C4-2B (cell line): Measurements from ENCODE around the gene ABHD12B.

Experiments
- H3K27ac ChIP-seq: fragments of 450-650 bp; 2 replicates; pipeline ENCODE4 v1.5.1; 2017
- CTCF ChIP-seq: fragments of 450-650 bp; conservative IDR thresholded peaks from 2 replicates; pipeline ENCODE4 v1.5.1; 2017; ENCODE audit warnings: mild to moderate bottlenecking
- ZFX ChIP-seq: fragments of 450-650 bp; IDR thresholded peaks from 2 replicates; pipeline ENCODE4 v1.6.1; 2017

The ABHD12B gene

GRCh38 chr14:50844391-50844790 is 27.5 kb upstream of the ABHD12B start:
- no peak for TF ChIP-seq CTCF
- TF ChIP-seq ZFX: no peak
- H3K27ac ChIP-seq: no peak overlapping the region

- no peak overlapping the region for H3K27ac ChIP-seq
- no peak for TF ChIP-seq CTCF
- TF ChIP-seq ZFX: no peak
Measured at GRCh38 chr14:50845166-50845565, 26.7 kb upstream of the ABHD12B start.

GRCh38 chr14:50846226-50846880 is 25.5 kb upstream of the ABHD12B start:
- TF ChIP-seq ZFX (no peak), CTCF (no peak)
- H3K27ac ChIP-seq: no peak overlapping the region

GRCh38 chr14:50853891-50854290 is 18.0 kb upstream of the ABHD12B start:
- no peak for TF ChIP-seq ZFX
- TF ChIP-seq CTCF: no peak
- no peak overlapping the region for H3K27ac ChIP-seq

- H3K27ac ChIP-seq: no peak overlapping the region
- TF ChIP-seq ZFX: no peak
- no peak for TF ChIP-seq CTCF
Measured at GRCh38 chr14:50854521-50854920, 17.3 kb upstream of the ABHD12B start.

- no peak overlapping the region for H3K27ac ChIP-seq
- TF ChIP-seq ZFX (no peak), CTCF (no peak)
Measured at GRCh38 chr14:50855558-50855957, 16.3 kb upstream of the ABHD12B start.

- no peak overlapping the region for H3K27ac ChIP-seq
- no peak for TF ChIP-seq CTCF
- TF ChIP-seq ZFX: no peak
Measured at GRCh38 chr14:50856660-50857059, 15.2 kb upstream of the ABHD12B start.
